ENCODE results near the gene SLC15A1. TPM values are rescaled to one million over a fixed set of nuclear protein-coding genes. Genes with fewer than 3 reads are reported as not detected.

The SLC15A1 gene
- polyA plus RNA-seq, 3 donors = not detected

DNA sequence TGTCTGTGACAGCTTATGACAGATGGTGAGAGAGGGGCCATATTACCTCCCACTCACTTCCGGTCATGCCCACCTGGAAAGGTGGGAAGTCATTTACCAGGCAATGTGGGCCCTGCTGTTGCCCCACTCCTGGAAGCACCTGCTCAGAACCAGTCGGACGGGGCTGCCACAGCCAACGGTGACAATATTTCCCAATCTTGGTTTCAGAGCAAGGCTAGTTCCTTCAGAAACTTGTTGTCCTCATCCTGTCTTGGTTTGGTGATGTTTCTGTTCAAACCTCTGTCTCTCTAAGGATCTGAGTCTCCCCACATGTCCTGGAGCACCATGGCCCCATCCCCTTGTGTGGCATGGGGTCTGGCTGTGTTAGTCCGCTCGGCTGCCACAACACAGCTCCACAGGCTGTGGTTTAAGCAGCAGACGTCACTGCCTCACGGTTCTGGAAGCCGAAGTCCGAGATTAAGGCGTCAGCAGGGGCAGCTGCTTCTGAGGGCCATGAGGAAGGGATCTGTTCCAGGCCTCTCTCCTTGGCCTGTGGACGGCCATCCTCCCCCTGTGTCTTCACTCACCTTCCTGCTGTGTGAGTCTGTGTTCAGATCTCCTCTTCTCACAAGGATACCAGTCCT is 31.5 kb upstream of the SLC15A1 start:
- Mint-ChIP-seq H3K36me3 (no peaks in the 10 kb centered on the region), H3K4me3 (no peak overlapping the region), H3K27ac (no peak overlapping the region), H3K9me3 (peaks cover 0 to 4% (median 0%) of the 10 kb centered on the region in 7 donors), H3K27me3 (ENCODE audit: low read depth in 3 of 3) (peaks cover 6 to 24% (median 11%) of the 10 kb centered on the region in 3 donors), H3K4me1 (no peaks in the 10 kb centered on the region)
- no peaks in the 10 kb centered on the region for H3K27me3 ChIP-seq (ENCODE audit: control insufficient read depth in 2 of 2, insufficient read depth in 2 of 2, low read length in 2 of 2)
- no peak overlapping the region for H3K9ac ChIP-seq (ENCODE audit: insufficient read depth, low read length, poor library complexity, severe bottlenecking)
- no peaks in the 10 kb centered on the region for H3K9me3 ChIP-seq (replicated peaks in 1 of 2; ENCODE audit: control insufficient read depth in 1 of 2, insufficient read depth in 1 of 2, low read length in 2 of 2)
- H4K20me1 ChIP-seq (ENCODE audit: insufficient read depth, low read length) = no peaks in the 10 kb centered on the region
- H2AFZ ChIP-seq (ENCODE audit: insufficient read depth, low read depth, low read length, poor library complexity, severe bottlenecking) = no peak overlapping the region
- no peaks in the 10 kb centered on the region for H3K36me3 ChIP-seq (replicated peaks in 1 of 2; ENCODE audit: control insufficient read depth in 1 of 2, insufficient read depth in 2 of 2, low read length in 2 of 2)
- TF ChIP-seq, protein P1, sequence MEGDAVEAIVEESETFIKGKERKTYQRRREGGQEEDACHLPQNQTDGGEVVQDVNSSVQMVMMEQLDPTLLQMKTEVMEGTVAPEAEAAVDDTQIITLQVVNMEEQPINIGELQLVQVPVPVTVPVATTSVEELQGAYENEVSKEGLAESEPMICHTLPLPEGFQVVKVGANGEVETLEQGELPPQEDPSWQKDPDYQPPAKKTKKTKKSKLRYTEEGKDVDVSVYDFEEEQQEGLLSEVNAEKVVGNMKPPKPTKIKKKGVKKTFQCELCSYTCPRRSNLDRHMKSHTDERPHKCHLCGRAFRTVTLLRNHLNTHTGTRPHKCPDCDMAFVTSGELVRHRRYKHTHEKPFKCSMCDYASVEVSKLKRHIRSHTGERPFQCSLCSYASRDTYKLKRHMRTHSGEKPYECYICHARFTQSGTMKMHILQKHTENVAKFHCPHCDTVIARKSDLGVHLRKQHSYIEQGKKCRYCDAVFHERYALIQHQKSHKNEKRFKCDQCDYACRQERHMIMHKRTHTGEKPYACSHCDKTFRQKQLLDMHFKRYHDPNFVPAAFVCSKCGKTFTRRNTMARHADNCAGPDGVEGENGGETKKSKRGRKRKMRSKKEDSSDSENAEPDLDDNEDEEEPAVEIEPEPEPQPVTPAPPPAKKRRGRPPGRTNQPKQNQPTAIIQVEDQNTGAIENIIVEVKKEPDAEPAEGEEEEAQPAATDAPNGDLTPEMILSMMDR (IDR thresholded peaks at IDR 0.05) = no peak
- no peaks in the 10 kb centered on the region for H3K79me2 ChIP-seq (ENCODE audit: insufficient read depth, low read length)
- no peak overlapping the region for H3K4me2 ChIP-seq (replicated peaks; ENCODE audit: extremely low read depth, low read length, poor library complexity, severe bottlenecking)
- no peak overlapping the region for H3K27ac ChIP-seq (ENCODE audit: low read depth in 1 of 2, low read length in 2 of 2)
- H3K4me1 ChIP-seq (ENCODE audit: control insufficient read depth in 1 of 2, insufficient read depth in 2 of 2, low read length in 2 of 2) = no peaks in the 10 kb centered on the region
- H3K4me3 ChIP-seq (replicated peaks in 1 of 3; ENCODE audit: low read depth in 2 of 3, low read length in 3 of 3) = no peak overlapping the region
- DNase-seq = no peak
- 61% methylated on average over 11 of the region's 12 CpGs for WGBS (ENCODE audit: insufficient coverage)
- intact Hi-C loops (cut with micrococcal nuclease) = no loop called here

DNA sequence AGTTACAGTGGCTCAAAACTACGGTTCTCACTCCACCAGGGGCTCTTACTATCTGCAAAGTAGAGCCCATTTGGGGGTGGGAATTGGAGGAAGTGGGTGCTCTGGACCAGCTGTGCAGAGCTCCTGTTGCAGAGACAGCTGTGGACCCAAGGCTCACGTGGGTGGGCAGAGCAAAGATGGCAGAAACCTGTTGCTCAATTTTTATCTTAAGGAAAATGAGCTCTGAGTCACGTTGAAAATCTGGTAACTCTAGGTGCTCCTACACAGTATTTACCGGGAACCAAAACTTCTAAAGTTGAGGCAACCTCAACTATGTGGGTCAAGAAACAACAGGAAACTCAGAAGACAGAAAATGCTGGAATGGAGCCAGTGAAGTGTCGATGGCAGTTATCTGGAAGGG is 30.2 kb upstream of the SLC15A1 start:
- intact Hi-C loops (cut with micrococcal nuclease) = no loop called here
- no peaks in the 10 kb centered on the region for H3K36me3 ChIP-seq (replicated peaks in 1 of 2; ENCODE audit: control insufficient read depth in 1 of 2, insufficient read depth in 2 of 2, low read length in 2 of 2)
- no peaks in the 10 kb centered on the region for H3K9me3 ChIP-seq (replicated peaks in 1 of 2; ENCODE audit: control insufficient read depth in 1 of 2, insufficient read depth in 1 of 2, low read length in 2 of 2)
- H3K9ac ChIP-seq (ENCODE audit: insufficient read depth, low read length, poor library complexity, severe bottlenecking) = no peak overlapping the region
- no peak overlapping the region for H3K4me3 ChIP-seq (replicated peaks in 1 of 3; ENCODE audit: low read depth in 2 of 3, low read length in 3 of 3)
- 46% methylated on average over 3 of the region's 5 CpGs for WGBS (ENCODE audit: insufficient coverage)
- peaks cover 0 to 4% (median 0%) of the 10 kb centered on the region in 7 donors for H3K9me3 Mint-ChIP-seq
- no peaks in the 10 kb centered on the region for H3K4me1 ChIP-seq (ENCODE audit: control insufficient read depth in 1 of 2, insufficient read depth in 2 of 2, low read length in 2 of 2)
- no peak overlapping the region for H3K27ac Mint-ChIP-seq
- no peaks in the 10 kb centered on the region for H3K79me2 ChIP-seq (ENCODE audit: insufficient read depth, low read length)
- H3K27ac ChIP-seq (ENCODE audit: low read depth in 1 of 2, low read length in 2 of 2) = no peak overlapping the region
- H3K4me1 Mint-ChIP-seq = no peaks in the 10 kb centered on the region
- H3K27me3 Mint-ChIP-seq (ENCODE audit: low read depth in 3 of 3) = peaks cover 9 to 23% (median 9%) of the 10 kb centered on the region in 3 donors
- TF ChIP-seq, protein P1 (IDR thresholded peaks at IDR 0.05) = no peak
- H4K20me1 ChIP-seq (ENCODE audit: insufficient read depth, low read length) = no peaks in the 10 kb centered on the region
- no peaks in the 10 kb centered on the region for H3K27me3 ChIP-seq (ENCODE audit: control insufficient read depth in 2 of 2, insufficient read depth in 2 of 2, low read length in 2 of 2)
- no peak overlapping the region for H3K4me3 Mint-ChIP-seq
- no peaks in the 10 kb centered on the region for H3K36me3 Mint-ChIP-seq
- H2AFZ ChIP-seq (ENCODE audit: insufficient read depth, low read depth, low read length, poor library complexity, severe bottlenecking) = no peak overlapping the region
- no peak for DNase-seq
- no peak overlapping the region for H3K4me2 ChIP-seq (replicated peaks; ENCODE audit: extremely low read depth, low read length, poor library complexity, severe bottlenecking)

Data from CD14-positive monocyte (primary cell).